ENCODE data around the gene MME.

- no peak for TF ChIP-seq CTCF (conservative IDR thresholded peaks at IDR 0.05)
- TF ChIP-seq ZFX (IDR thresholded peaks at IDR 0.05): no peak
Observed at GRCh38 chr3:155228676-155229075, 148.6 kb downstream of the MME start.

All from C4-2B (cell line).